GM12872 (cell line): ENCODE results near the gene PTPRH.

ENCODE experiments used
- TF ChIP-seq, protein P1 (sequence below): IDR thresholded peaks from 3 replicates; pipeline ENCODE4 v1.5.1; 2011; ENCODE audit warnings: low read depth, mild to moderate bottlenecking, low read length, moderate library complexity; ENCODE audit not compliant: insufficient read depth

The PTPRH gene

DNA sequence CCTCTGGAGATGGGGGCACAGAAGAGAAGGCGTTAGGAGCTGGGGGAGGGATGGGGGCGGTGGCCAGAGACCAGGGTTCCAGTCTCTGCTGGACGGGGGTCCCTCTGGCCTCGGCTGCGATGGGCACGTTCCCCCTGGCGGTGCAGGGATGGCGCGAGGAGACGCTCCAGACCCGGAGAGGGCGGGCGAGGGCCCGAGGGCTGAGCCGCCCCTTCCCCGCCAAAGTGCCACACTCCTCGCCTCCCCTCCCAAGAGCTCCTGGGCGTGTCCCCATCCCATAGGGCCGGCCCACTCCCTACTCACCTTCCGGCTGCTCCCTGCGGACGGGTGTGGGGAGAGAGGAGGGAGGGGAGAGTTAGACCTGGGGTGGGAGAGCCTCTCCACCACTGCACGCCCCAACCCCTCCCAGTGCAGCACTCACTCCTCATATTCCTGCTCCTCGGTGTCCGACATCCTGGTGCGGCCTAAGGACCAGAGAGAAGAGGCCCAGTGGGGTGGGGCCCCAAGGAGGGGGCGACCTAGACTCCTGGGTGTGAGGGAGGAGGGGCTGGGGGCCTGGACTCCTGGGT is 62.5 kb downstream of the PTPRH start:
- TF ChIP-seq, protein P1, sequence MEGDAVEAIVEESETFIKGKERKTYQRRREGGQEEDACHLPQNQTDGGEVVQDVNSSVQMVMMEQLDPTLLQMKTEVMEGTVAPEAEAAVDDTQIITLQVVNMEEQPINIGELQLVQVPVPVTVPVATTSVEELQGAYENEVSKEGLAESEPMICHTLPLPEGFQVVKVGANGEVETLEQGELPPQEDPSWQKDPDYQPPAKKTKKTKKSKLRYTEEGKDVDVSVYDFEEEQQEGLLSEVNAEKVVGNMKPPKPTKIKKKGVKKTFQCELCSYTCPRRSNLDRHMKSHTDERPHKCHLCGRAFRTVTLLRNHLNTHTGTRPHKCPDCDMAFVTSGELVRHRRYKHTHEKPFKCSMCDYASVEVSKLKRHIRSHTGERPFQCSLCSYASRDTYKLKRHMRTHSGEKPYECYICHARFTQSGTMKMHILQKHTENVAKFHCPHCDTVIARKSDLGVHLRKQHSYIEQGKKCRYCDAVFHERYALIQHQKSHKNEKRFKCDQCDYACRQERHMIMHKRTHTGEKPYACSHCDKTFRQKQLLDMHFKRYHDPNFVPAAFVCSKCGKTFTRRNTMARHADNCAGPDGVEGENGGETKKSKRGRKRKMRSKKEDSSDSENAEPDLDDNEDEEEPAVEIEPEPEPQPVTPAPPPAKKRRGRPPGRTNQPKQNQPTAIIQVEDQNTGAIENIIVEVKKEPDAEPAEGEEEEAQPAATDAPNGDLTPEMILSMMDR = no peak

DNA sequence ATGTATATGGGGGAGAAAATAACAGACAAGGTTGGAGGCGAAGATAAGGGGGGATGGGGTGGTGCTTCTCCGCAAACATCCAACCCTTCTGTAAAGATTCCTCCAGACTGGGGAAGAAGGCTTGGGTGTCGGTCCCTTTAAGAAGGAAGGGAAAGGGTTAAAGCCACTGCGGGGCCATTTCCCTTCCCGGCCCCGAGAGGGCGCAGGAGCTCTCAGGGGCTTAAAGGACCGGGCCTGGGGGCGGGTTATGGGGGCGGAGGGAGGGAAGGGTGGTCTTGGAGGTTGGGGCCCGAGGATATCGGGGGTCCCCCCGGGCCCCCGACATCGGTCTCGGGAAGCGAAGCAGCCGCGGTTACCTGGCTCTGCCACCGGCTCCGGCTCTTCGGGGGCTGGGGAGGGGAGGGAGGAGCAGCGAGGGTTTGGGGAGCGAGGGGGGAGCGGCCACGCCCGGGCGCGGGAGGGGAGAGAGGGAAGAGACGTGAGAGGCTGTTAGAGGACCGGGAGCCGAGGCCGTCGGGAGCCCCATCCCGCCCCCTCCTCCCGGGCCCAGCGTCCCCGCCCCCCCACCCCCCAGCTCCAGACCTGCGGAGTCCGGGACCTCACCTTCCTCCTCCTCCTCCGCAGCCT is 63.1 kb downstream of the PTPRH start:
- TF ChIP-seq, protein P1 = peak; percentile 52; the same call in 2 of the 3 replicates

DNA sequence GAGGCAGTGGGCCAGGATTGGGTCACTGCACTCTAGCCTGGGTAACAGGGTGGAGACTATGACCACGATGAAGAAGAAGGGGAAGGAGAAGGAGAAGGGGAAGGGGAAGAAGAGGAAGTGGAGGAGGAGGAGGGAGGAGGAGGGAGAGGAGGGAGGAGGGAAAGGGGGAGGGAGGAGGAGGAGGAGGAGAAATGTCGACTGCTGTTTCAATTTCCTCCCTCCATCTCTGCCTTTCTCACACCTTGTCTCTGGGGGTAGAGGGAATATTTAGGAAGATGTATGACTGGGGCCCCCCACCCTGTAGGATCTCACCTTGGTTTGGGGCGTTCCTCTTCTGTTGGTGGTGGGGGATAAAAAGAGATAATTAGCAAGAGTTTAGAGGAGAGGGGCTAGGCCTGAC is 64.1 kb downstream of the PTPRH start:
- TF ChIP-seq, protein P1 = no peak

DNA sequence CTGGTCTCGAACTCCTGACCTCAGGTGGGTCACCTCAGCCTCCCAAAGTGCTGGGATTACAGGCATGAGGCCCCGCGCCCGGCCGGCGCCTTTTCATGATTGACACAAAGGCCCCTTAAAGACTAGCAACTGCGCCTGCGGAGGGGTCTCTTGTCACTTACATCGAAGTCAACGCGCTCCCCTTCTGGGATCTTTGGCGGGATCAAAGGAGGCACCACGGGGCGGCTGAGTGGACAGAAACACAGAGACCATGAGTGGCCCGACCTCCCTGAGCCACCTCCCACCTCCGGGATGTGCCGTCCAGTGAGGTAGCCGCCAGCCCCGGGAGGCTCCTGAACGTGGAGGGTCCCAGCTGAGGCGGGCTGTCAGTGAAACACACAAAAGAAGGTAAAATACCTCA is 67.6 kb downstream of the PTPRH start:
- TF ChIP-seq, protein P1 = no peak

DNA sequence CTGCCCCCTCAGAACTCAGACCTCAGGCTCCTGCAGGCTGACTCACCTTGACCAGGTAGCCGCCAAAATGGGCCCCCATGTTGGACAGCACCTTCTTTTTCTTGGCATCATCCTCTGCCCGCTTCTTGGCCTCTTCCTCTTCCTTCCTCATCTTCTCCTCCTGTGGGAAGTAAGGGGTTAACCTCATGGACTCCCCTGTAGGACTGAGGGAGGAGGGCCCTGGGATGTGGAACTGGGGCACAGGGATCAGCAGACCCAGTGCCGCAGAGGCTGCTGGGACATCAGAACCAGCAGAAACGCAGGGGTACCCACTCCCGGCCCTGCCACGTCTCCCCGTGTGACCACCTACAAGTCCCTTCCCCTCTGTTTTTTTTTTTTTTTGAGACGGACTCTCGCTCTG is 71.4 kb downstream of the PTPRH start:
- TF ChIP-seq, protein P1 = no peak

DNA sequence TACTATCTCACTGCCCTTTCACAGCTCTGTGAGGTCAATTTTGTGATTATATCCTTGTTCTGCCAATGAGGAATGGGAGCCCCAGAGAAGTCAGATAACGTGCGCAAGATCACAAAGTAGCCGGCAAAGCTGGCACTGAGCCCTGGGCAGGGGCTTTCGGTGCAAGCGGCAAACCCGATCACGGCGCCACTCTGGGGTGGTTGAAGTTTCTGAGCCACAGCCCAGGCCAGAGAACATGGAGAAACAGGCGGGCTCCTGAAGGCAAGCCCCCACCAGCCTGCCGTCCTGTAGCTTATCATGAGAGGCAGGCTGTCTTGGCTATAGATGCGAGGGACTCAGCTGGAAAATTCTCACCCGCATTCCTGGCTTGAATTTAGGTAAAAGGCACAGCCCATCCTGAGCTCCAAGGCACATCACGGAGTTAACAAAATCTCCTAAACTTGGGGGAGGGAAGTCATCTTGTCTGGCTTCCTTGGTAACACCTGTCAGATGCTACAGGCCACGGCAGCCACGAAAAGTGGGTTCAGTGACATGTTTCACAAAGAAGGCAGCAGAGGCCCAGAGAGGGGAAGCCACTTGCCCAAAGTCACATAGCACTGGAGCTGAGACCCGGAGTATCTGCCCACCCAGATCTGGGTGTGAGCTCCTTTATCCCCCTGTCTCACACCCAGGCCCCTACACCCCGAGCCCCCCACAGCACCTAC is 72.8 kb downstream of the PTPRH start:
- TF ChIP-seq, protein P1 = no peak

DNA sequence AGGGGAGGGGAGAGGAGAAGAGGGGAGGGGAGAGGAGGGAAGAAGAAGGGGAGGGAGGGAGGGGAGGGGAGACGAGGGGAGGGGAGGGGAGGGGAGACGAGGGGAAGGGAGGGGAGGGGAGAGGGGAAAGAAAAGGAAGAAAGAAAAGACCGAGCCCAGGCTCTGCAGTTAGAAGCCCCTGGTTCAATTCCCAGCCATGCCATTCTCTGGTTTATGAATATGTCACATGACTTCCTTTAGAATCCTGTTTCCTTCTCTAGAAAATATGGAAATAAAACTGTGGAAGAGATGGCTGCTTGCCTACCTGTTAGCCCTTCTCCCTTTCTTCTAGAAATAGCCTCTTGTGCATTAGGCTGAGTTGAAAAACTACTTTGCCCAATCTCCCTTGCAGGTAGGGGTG is 74.6 kb downstream of the PTPRH start:
- TF ChIP-seq, protein P1 = no peak
